Activated CD8-positive, alpha-beta memory T cell treated with anti-CD3 and anti-CD28 coated beads, Interleukin-2, amount 50 U/mL, for 4 hours (primary cell): Measurements from ENCODE around the gene RAB7B.
"Not testable (repeated sequence)": the region's sequence is repeated elsewhere in the genome, so short reads cannot be mapped to it uniquely, and the experiment has no call there.

Source experiments
- DNase-seq: peaks from one replicate; pipeline ENCODE4 v3.0.0-alpha.2; 2020

The RAB7B gene, protein sequence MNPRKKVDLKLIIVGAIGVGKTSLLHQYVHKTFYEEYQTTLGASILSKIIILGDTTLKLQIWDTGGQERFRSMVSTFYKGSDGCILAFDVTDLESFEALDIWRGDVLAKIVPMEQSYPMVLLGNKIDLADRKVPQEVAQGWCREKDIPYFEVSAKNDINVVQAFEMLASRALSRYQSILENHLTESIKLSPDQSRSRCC

DNA sequence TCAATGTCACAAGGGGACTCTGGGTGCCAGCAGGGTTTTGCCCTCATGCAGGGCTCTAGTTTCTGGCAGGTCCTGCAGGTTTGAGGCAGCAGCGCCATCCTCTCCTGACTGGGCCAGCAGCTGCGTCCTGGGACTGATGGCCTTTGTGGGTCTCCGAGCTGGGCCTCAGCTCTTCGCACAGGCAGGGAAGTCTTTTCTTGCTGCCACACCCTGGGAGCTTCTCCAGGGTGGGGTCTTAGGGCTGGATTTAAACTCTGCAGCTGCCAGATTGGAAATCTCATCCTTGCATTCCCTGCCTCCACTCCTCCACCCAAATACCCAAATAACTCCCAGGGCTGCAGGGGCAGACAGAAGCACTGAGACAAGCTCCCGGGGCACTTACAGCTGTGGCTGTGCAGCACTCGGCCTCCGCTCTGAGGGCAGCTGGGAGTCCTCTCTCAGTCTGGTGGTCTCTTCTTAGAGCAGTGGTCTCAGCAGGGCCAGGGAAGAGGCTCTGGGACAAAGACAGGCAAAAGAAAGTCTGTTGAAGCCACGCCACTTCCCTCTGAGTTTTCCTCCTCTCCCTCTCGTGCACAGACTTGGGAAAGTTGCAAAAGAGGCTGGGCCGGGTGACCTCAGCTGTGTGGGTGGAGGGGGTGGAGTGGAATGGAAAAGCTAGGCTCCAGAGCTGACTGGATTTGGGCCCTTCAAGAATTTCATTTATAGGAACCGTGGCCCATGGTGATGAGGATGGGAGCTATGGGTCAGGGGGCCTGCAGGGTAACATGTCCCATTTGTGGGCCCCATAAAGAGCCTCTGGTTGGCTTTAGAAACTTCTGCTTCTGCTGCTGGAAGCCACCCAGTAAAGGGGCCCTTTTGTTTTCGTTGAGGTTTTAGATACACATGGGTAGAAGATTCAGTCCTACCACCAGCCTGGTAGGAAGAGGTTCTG lies at the start of gene RAB7B:
RAB7B (minus strand) TSS at position 525 of the 931 bp plus-strand sequence. CDS start 9,260 bp downstream, outside the sequence.
- DNase-seq: no peak

DNA sequence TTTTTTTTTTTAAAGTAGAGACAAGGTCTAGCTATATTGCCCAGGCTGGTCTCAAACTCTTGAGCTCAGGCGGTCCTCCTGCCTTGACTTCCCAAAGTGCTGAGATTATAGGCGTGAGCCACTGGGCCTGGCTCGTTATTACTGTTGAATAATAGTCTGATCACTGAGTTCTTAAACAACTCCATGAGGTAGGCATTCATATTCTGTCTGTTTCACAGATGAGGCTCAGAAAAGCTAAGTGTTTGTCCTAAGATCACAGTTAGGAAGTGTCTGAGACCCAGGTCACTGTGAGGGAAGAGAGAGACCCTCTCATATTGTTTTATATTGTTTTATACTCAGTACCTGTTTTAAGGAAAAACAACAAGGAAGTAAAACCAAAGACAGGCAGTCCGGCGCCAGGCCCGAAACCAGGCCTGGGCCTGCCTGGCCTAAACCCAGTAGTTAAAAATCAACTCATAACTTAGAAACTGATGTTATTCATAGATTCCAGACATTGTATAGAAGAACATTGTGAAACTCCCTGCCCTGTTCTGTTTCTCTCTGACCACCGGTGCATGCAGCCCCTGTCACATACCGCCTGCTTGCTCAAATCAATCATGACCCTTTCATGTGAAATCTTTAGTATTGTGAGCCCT lies 49.2 kb upstream of the RAB7B start:
- DNase-seq: not testable (repeated sequence)

DNA sequence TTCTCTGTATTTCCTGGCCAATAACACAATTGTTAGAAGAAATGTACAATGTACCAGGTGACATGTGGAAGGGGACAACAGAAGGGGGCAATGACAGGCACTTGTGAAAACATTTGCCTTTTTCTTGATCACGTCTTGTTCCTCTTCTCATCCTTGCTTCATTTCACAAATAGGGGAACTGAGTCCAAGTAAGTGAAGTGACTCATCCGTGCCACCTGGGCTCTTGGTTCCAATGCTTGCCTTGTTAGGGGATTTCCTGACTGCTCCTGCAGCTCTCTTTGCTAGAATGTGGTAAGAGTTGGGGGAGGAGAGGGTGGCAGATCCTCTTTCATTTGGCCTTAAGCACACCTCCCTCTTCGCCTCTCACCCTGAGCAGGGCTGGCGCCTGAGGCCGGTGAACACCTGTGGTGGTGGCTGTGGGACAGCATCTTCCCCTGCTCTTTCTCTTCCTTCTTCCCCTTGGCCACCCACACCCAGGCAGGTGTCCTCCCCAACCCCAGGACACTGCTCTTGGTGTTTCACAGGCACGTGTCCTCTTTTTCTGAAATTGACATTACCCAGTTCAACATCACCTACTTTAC lies 47.5 kb upstream of the RAB7B start:
- DNase-seq: peak; percentile 24

DNA sequence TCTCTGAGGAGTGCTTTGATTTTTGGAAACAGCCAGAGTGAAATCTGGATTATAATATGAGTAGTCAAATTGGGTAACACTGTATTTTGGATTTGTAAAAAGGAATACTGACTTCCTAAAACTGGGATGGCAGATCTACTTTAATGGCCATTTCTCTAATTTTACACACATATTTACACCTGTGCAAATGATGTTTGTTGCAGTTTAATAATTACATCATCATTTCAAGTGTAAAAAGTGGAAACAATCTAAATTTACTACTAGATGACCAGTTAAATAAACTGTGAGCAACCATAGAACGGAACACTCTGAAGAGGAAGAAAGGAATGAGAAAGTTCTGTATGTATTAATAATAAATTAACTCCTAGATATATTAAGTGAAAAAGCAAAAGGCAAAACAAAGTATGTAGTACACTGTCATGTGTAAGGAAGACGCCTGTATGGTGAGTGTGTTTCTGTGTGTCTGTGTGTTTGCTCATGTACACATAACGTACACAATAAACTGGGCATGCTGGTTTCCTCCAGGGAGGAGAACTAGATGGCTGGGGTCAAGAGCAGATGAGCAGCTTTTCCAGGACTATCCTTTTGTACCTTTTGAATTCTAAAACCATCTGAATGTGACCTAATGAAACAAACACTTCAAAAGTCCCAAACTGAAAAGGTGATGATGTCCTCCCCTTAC lies 46.9 kb upstream of the RAB7B start:
- DNase-seq: no peak

DNA sequence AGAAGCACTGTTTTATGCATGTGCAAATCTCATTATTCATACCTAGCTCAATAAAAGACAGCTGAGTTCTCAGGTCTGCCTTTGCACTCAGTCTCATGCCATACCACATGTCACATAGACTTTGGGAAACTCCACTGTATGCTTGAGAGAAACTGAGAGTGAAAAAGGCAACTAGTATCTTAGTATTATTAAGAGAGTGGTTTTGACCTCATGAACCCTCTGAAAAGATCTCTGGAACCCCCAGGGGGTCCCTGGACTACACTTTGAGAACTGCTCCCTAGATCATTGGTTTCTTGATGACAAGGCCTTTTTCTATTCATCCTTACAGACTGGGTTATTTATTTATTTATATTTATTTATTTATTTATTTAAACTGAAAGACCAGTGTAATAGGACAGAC lies 46.1 kb upstream of the RAB7B start:
- DNase-seq: no peak

DNA sequence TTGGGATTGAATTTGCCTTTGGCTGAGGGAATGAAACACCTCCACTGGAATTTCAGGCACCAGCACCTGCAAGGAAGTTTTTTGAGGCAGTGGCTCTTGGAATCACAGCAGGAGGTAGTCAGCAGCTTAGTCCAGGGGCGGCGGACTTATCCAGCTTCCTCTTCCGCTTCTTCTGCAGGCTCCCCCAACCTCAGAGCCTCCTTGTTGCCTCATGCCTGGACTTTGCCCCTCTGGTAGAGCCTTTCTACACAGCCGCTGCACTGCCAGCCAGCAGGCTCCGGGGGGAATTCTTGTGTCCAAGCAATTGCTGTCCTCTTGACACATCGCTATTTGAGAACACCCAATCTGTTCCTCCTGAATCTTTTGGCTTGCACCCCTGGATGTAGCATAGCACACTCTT lies 45.4 kb upstream of the RAB7B start:
- DNase-seq: no peak

DNA sequence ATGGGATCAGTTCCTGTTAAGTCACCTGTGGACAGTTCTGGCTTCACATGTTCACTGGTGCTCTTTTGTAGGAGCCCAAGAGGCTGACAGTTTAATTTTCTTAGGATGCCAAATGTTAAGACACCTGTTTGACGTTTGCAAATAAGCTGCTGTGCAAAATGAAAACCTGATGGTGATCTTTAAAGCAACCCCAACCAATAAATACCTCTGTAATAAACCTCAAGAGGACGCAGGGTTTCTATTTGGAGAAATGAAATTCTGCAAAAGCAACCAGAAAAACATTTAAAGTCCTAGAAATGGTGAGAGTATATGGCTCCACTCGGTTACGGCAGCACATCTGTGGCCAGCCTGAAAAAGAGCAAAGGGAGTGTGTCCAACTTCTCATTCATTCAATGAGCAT lies 44.1 kb upstream of the RAB7B start:
- no peak for DNase-seq

DNA sequence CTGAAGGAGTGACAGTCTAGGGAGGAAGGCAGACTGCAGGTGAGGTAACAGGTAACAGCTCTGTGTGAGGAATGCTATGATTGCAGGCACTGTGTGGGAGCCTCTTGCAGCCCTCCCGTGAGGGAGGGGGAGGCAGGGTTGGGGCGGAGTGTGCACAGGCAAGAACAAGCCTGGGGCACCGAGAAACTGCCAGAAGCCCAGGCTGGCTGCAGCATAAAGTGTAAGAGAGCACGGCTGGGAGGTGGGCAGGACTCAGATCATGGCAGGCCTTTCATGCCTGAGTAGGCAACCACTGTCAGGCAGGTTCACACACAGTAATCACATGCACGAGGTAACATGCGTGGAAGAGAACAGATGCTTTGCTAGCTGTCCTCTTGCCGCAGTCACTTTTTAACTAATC lies 38.4 kb upstream of the RAB7B start:
- no peak for DNase-seq

DNA sequence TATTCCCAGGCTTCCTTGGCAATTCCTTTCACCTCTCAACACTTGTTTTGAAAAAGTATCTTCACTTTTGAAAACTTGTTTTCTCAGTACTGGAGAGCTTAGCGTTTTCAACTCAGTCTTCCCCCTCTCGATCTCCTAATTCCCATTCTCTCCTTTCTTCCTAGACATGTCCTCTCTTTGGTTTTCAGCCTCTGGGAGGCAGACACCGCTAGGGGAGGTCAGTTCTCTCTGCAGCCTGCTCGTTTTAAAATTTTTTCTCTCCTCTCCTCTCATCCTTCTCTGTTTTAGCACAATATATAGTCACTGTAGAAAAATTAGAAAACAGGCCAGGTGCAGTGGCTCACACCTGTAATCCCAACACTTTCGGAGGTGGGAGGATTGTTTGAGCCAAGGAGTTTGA lies 37.1 kb upstream of the RAB7B start:
- no peak for DNase-seq

DNA sequence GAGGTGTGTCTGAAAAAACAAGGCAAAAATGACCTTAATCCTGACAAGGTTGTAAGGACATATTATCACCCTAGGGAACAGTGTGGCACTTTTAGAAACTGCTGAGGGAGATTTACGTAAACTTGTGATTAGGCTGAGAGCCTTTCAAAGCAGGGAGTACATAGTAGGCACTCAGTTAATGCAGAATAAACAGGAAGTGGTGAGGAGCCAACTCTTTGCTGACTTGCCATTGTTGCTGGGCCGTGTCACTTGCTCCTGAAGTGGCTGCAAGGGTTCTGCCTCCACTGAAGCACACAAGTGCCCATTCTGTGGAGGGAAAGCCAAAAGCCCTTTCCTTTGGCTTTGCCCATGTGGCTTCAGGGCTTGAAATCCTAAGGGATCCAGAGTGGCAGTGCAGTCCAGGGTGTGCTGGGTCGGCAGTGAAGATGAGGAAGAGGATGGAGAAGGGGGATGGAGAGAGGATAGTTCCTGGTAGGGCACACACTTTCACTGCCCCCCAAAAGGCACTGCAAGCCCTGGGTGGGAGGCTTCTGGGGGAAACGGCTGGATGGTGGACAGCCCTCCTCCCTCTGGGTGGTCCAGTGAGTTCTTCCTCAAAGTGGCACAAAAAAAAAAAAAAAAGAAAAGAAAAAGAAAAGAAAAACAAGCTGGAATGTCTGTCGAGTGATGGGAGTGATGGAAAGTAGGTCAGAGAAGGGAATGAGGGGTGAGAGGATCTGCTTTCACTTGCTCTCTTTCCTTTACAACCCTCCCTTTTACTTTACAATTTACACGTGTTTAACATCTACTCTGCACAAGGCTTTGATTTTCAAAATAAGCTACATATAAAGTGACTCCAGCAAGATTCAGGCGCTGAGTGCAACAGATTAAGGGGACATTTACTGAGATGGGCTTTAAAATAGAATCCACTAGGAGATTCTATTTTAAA lies 36.1 kb upstream of the RAB7B start:
- no peak for DNase-seq

DNA sequence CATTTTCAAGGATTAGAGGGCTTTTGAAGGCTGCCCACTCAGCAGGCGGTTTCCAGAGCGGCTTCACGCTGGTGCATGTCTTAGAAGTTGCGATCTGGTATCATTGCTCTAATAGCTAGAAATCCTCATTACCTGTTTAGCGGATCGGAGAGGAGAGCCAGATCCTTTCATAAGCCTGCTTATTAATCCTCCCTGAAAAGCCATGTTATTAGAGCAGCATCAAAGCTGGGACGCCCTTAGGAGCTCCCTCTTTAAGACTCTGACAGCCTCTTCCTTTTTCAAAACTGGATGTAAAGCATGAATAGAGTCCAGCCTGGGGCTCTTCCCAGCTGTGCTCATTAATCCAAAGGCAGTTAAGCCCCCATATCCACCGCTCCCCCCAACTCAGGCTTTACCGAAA lies 34.4 kb upstream of the RAB7B start:
- DNase-seq: no peak

DNA sequence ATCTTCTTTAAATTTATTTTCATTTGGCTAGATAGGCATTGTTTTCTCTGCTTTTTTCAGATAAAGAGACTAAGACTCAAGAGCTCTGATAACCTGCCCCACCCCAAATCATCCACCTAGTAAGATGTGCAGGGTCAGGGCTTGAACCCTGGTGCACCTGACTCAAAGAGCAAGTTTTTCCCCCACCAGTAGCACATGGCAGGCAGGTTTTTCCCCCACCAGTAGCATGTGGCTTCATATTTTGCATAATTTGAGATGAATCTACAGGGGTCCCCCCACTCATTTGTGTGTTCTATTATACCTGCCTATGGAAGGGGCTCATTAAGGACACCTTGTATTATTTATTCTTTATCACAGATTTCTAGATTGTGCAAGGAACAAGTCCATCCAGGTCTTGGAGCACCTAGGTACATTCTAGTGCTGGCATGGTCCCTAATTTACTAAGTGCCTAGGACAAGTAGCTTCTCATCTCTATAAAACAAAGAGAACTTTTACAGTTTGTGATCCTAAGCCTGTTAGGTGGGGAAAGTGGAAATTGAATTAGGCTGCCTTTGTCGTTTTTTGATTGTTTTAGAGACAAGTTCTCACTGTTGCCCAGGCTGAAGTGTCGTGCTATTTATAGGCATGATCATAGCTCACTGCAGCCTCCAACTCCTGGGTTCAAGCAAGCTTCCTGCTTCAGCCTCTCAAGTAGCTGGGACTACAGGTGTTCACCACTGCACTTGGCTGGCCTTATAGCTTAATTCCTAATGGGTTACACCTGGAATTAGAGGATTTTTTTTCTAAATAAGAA lies 33.7 kb upstream of the RAB7B start:
- DNase-seq: no peak

DNA sequence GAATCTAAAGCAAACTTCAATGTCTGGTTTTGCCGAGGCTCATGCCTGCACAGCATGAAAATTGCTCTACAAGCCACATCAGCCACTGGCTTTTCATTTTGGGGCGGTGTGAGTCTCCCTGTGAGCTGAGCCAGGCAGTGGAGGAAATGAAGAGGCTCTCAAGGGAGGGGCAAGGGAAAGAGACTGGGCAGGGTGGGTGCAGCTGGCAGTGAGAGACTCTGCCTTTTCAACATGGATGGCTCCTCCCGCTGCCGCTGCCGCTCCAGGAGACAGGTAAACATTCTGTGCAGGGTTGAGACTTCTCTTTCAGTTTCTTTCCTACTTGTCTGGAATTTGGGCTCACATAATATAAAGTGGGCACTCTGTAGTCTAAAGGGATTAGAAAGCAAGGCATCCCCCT lies 31.8 kb upstream of the RAB7B start:
- no peak for DNase-seq

DNA sequence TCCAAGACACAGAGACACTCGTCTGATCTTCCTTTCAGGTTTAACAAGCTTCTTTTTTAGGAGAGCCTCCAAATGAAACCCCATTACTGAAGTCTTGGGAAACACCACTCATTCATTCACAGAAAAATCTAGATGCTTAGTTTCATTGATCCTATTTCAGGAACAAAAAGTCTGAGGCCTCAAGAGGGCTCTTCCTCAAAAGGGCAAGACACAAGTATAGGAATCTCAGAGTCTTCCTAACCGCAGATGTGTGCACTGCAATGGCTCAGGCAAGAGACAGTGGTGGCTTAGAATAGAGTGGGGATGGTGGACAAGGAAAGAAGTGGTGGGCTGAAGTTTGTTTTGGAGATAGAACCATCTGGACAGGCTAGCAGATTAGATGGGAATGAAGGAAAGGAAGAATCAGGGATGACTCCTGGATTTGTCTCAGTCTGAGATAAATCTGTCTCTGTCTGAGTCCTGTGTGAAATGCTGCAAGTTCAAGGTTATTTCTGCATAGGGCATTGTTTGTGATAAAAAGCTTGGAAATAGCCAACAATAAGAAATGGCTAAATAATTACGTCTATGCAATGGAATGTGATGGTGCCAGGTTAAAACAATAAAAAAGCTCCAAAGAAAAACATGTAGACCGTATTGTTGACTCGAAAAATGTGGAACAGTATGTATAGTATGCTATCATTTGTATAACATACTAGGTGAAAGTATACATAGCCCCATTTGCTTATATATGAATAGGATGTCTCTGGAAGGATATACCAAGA lies 29.4 kb upstream of the RAB7B start:
- no peak for DNase-seq

DNA sequence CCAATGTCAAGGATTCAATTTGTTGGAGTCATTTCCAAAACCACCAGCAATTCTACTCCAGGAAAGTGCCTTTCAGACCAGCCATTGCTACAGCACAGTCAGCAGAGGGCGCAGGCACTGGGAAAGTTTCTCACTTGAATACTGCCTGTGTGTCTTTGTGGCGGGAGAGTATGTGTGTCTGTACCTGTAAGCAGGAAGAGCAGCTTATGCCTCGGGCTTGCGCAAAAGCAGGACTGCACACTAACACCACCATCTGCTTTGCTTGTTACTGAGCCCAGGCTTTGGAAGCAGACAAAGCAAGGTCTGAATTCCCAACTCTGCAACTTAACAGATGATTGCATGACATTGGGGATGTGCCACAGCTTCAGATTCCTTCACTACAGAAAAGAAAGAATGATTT lies 27.5 kb upstream of the RAB7B start:
- DNase-seq: peak; percentile 61

DNA sequence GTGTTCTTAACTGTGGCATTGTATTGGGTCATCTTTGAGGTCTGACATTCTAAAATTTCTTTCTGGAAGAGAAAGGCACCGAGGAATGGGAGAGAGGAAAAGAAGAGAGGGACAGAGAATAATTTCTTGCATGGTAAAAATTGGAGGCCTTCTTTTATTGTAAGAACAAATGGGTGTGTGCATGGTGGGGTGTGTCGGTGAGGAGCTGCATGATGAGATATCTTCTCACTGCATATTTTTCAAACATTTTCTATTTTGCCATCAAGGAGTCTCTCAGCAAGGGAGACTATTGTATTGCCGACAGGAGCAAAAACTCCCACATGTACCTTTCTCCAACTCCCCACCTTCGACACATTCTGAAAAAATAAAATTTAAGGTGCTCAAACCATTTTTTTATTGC lies 27.0 kb upstream of the RAB7B start:
- DNase-seq: no peak

DNA sequence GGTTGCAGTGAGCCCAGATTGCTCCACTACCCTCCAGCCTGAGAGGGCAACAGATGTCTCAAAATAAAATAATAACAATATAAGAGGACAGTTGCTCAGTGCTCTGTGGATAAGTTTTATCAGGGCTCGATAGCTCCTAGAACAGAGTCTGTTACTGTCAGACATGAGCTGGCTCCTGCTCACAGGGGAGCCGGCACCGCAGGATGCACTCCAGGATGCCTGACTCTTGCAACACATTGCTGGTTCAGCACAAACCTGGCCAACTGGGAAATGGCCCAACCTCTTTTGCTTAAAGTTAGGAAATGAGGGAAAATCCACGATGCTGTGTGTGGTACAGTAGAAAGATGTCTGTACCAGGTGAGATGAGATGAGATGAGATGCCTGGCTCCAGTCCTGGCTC lies 26.3 kb upstream of the RAB7B start:
- no peak for DNase-seq

DNA sequence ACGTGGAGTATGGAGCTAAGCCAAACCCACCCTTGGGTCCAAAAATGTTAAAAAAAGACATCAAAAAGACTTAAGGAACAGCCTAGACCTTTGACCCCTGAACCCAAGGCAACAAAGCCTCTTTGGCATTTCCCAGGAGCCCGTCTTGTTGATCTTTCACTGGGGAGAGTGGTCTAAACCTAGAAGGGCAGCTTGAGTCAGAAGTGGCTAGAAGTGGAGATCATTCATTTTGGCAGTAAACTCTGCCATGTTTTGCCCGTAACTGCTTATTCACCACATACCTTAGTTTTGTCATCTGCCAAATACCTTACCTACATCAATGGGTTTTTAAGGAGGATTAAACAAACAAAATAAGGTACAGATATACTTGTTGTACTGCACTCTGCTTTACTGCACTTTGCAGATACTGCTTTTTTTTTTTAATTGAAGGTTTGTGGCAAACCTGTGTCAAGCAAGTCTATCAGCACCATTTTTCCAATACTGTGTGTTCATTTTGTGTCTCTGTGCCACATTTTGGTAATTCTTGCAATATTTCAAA lies 22.2 kb upstream of the RAB7B start:
- no peak for DNase-seq

DNA sequence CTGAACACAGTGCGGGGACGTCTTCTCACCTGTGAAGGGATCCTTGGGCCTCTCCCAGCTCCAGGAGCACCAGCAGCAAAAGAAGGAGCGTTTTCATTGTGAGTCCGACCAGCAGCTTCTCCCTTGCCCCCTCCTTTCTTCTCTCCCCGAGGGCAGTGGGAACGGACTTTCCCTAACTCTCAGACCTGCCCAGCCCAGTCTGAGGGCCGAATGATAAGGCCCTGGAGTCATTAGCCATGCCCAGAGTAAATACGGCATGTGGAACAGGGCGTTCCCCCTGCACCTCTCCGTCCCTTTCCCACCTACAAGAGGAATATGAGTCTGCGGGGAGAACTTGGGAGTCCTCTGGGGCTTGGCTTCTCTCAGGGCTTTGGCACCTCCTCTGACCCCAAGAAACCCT lies 20.5 kb upstream of the RAB7B start, which contains the start of gene CTSE:
CTSE (minus strand) TSS at position 201 of the 400 bp plus-strand sequence; CDS start at position 97, 104 bp downstream.
- DNase-seq: no peak

DNA sequence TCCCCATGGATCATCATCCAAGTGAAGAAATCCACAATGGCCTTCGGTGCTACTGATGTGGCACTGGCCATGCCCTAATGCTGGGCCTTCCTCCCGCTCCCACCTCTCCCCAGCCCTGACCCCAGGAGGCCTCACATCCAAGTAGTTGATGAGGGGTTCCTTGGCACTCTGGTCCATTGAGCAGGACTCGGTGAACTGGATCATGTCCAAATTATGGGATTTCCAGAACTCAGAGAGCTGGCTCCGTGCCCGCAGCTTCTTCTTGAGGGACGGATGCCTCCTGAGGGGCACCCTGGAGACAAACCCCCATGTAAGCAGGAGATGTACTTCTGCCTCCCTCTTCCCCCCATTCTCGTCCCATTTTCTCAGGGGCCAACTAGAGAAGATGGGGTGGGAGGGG lies 19.6 kb upstream of the RAB7B start:
- no peak for DNase-seq
